Measurements from ENCODE around the gene NBEA. TPM values are rescaled to one million over a fixed set of nuclear protein-coding genes. Genes with fewer than 3 reads are reported as not detected.

Gene NBEA
- total RNA-seq, 1 experiment from 2014 or later = 4.1 TPM

GRCh38 chr13:35005051-35005450, 63.0 kb downstream of the NBEA start (continued):
- TF ChIP-seq, protein P1, sequence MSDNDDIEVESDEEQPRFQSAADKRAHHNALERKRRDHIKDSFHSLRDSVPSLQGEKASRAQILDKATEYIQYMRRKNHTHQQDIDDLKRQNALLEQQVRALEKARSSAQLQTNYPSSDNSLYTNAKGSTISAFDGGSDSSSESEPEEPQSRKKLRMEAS (IDR thresholded peaks at IDR 0.05) = no peak
- TF ChIP-seq SRF (IDR thresholded peaks at IDR 0.05; ENCODE audit: low read depth) (no peak), EZH2 (IDR thresholded peaks at IDR 0.05) (no peak)

- Histone ChIP-seq H3K9me2 (ENCODE audit: insufficient read depth) (no peaks in the 10 kb centered on the region), H3K27me3 (ENCODE audit: insufficient read depth, low read length) (no peaks in the 10 kb centered on the region), H3K4me1 (ENCODE audit: control insufficient read depth in 1 of 2, insufficient read depth in 2 of 2, low read length in 2 of 2) (no peaks in the 10 kb centered on the region), H3K4me3 (replicated peaks in 1 of 2; ENCODE audit: low read depth in 1 of 2, low read length in 2 of 2) (no peak overlapping the region), H3K9ac (ENCODE audit: low read length) (no peak overlapping the region), H2AFZ (ENCODE audit: low read depth, low read length, poor library complexity, severe bottlenecking) (no peak overlapping the region), H3K36me3 (ENCODE audit: control insufficient read depth in 1 of 2, insufficient read depth in 2 of 2, low read length in 2 of 2) (no peaks in the 10 kb centered on the region), H3K27ac (ENCODE audit: low read depth, low read length) (no peak overlapping the region), H3K79me2 (ENCODE audit: insufficient read depth, low read length) (no peaks in the 10 kb centered on the region), H3K4me2 (ENCODE audit: low read length) (no peak overlapping the region), H3K9me3 (ENCODE audit: control insufficient read depth in 1 of 2, insufficient read depth in 1 of 2, low read depth in 1 of 2, low read length in 2 of 2) (no peaks in the 10 kb centered on the region), H4K20me1 (ENCODE audit: insufficient read depth) (no peaks in the 10 kb centered on the region)
- no peak for TF ChIP-seq POLR2AphosphoS5 (IDR thresholded peaks at IDR 0.05; ENCODE audit: low read depth, low read length)
- no peak for TF ChIP-seq FOSL1 (IDR thresholded peaks at IDR 0.05; ENCODE audit: low read depth)
- no peak for TF ChIP-seq CBX3 (IDR thresholded peaks at IDR 0.05; ENCODE audit: low read depth)
- TF ChIP-seq REST (IDR thresholded peaks at IDR 0.05; ENCODE audit: low read depth) = no peak
- TF ChIP-seq POLR2A (IDR thresholded peaks at IDR 0.05; ENCODE audit: borderline replicate concordance, extremely low read depth, insufficient read depth, insufficient read length) = no peak
- no peak for TF ChIP-seq RAD21 (IDR thresholded peaks at IDR 0.05; ENCODE audit: low read depth)
- POLR2A ChIA-PET = no interaction called here
- no TSS peak for BruUV-seq (replicated peaks)
- no peak for ATAC-seq
- intact Hi-C loops (cut with micrococcal nuclease) = no loop called here
- RAD21 ChIA-PET (ENCODE audit: low non-redundant PET in 1 of 2, low total read pairs in 2 of 2, uncharacterized antibody in 2 of 2, unreplicated experiment in 2 of 2) = no interaction called here
- CTCF ChIA-PET = no interaction called here
- DNase-seq (ENCODE audit: low read depth, low spot score) = no peak
These were observed 72.6 kb downstream of the NBEA start for GRCh38 chr13:35014606-35015213.
